Activated CD4-positive, alpha-beta T cell treated with anti-CD3 and anti-CD28 coated beads for 36 hours (primary cell): ENCODE data around the gene CREM. TPM values are rescaled to one million over a fixed set of nuclear protein-coding genes. Genes with fewer than 3 reads are reported as not detected.

Experiments used
- ATAC-seq: fragments of 200-7000 bp; cut with Tn5 transposase; one replicate; pipeline ENCODE4 v1.10.0; 2021; ENCODE audit warnings: mild to moderate bottlenecking, moderate library complexity
- CTCF ChIA-PET: fragments of 350-600 bp; sonication (Branson Sonifier 250); formaldehyde crosslinking; loops from one replicate; lab custom pipeline; 2021; ENCODE audit warnings: antibody characterized with exemption; lab: Charles Lee
- POLR2A ChIA-PET: fragments of 350-600 bp; sonication (Branson Sonifier 250); formaldehyde crosslinking; loops from one replicate; lab custom pipeline; 2021; ENCODE audit warnings: antibody characterized with exemption, inconsistent platforms; lab: Charles Lee
- DNase-seq: peaks from one replicate; pipeline ENCODE4 v3.0.0-alpha.2; 2020
- H3K27ac Mint-ChIP-seq: one replicate; pipeline ENCODE4 v1.8.0; 2021; ENCODE audit warnings: mixed read lengths
- H3K27me3 Mint-ChIP-seq: one replicate; pipeline ENCODE4 v1.8.0; 2021; ENCODE audit warnings: mixed read lengths
- H3K36me3 Mint-ChIP-seq: one replicate; pipeline ENCODE4 v1.8.0; 2021; ENCODE audit warnings: low read depth, mixed read lengths
- H3K4me1 Mint-ChIP-seq: one replicate; pipeline ENCODE4 v1.8.0; 2021; ENCODE audit warnings: mixed read lengths
- H3K4me3 Mint-ChIP-seq: one replicate; pipeline ENCODE4 v1.8.0; 2021; ENCODE audit warnings: mild to moderate bottlenecking, moderate library complexity, mixed read lengths
- H3K9me3 Mint-ChIP-seq: one replicate; pipeline ENCODE4 v1.8.0; 2021; ENCODE audit warnings: low read depth, mixed read lengths
- intact Hi-C, 2 experiments: fragments of 100-400 bp; cut with DNase I in 1 of 2; cut with micrococcal nuclease in 1 of 2; formaldehyde crosslinking; loops; one replicate each; pipeline versions ENCODE4 v1.14.2 to v1.15.1; 2022 to 2024; cut with DNase I, micrococcal nuclease
- total RNA-seq, 2 experiments: library from RNA; stranded (reverse); gene quantifications; one replicate each; pipeline ENCODE4 v1.2.3, GENCODE V29; 2021

CREM gene
- total RNA-seq, 2 experiments from 2014 or later, result 106 to 126 TPM

- H3K36me3 Mint-ChIP-seq, result no peaks in the 10 kb centered on the region
- H3K9me3 Mint-ChIP-seq, result no peaks in the 10 kb centered on the region
- H3K4me3 Mint-ChIP-seq, result no peak overlapping the region
- H3K4me1 Mint-ChIP-seq, result no peaks in the 10 kb centered on the region
- CTCF ChIA-PET, result interaction anchor here (1.1 kb wide), 1 partner anchor 114 kb away, joined by 3 read pairs; no protein-coding TSS in a partner anchor
- H3K27ac Mint-ChIP-seq, result no peak overlapping the region
- no peak for ATAC-seq
- POLR2A ChIA-PET, result no interaction called here
- H3K27me3 Mint-ChIP-seq, result no peaks in the 10 kb centered on the region
- intact Hi-C loops, result no loop called here
- DNase-seq, result no peak
Measured at GRCh38 chr10:35234073-35234472, 107.4 kb downstream of the CREM start.

GRCh38 chr10:35236739-35237138, 110.1 kb downstream of the CREM start:
- H3K27me3 Mint-ChIP-seq, result no peaks in the 10 kb centered on the region
- no peaks in the 10 kb centered on the region for H3K4me1 Mint-ChIP-seq
- H3K36me3 Mint-ChIP-seq, result no peaks in the 10 kb centered on the region
- no peak overlapping the region for H3K27ac Mint-ChIP-seq
- intact Hi-C loops, result no loop called here
- no peak for DNase-seq
- H3K9me3 Mint-ChIP-seq, result no peaks in the 10 kb centered on the region
- H3K4me3 Mint-ChIP-seq, result no peak overlapping the region
- no peak for ATAC-seq
- CTCF ChIA-PET, result interaction anchor here (1.8 kb wide), 1 partner anchor 326 kb away, joined by 4 read pairs; no protein-coding TSS in a partner anchor
- POLR2A ChIA-PET, result no interaction called here

GRCh38 chr10:35237766-35238512, 111.3 kb downstream of the CREM start:
- ChIA-PET POLR2A (no interaction called here), CTCF (interaction anchor here (0.7 to 2.3 kb wide), 4 partner anchors 8 to 326 kb away, joined by 3 to 8 read pairs (median 4); no protein-coding TSS in a partner anchor)
- Mint-ChIP-seq H3K27ac (no peak overlapping the region), H3K9me3 (no peaks in the 10 kb centered on the region), H3K27me3 (no peaks in the 10 kb centered on the region), H3K4me1 (no peaks in the 10 kb centered on the region), H3K4me3 (no peak overlapping the region), H3K36me3 (no peaks in the 10 kb centered on the region)
- intact Hi-C loops, result no loop called here
- ATAC-seq, result no peak
- no peak for DNase-seq

- intact Hi-C loops, result loop anchor here in 1 of 2 experiments (10.0 kb wide), 1 partner anchor 350 kb away; no protein-coding TSS in a partner anchor
Measured at GRCh38 chr10:35244549-35244948, 117.9 kb downstream of the CREM start.

GRCh38 chr10:35246770-35247343, 120.2 kb downstream of the CREM start:
- POLR2A ChIA-PET, result no interaction called here

More at GRCh38 chr10:35244549-35244948, 117.9 kb downstream of the CREM start:
- no peak for DNase-seq
- H3K36me3 Mint-ChIP-seq, result no peaks in the 10 kb centered on the region
- H3K4me1 Mint-ChIP-seq, result no peaks in the 10 kb centered on the region
- no peak for ATAC-seq
- H3K27me3 Mint-ChIP-seq, result no peaks in the 10 kb centered on the region
- peaks cover 3% of the 10 kb centered on the region for H3K9me3 Mint-ChIP-seq
- CTCF ChIA-PET, result interaction anchor here (1.0 kb wide), 1 partner anchor 393 kb away, joined by 3 read pairs; no protein-coding TSS in a partner anchor
- POLR2A ChIA-PET, result no interaction called here
- no peak overlapping the region for H3K27ac Mint-ChIP-seq
- no peak overlapping the region for H3K4me3 Mint-ChIP-seq

GRCh38 chr10:35251373-35252100, 124.9 kb downstream of the CREM start:
- no peak overlapping the region for H3K27ac Mint-ChIP-seq
- ChIA-PET POLR2A (no interaction called here), CTCF (interaction anchor here (0.6 to 1.5 kb wide), 2 partner anchors 15 to 132 kb away, joined by 3 to 4 read pairs; no protein-coding TSS in a partner anchor)
- no peaks in the 10 kb centered on the region for H3K4me1 Mint-ChIP-seq
- no peak for ATAC-seq
- intact Hi-C loops, result no loop called here
- H3K36me3 Mint-ChIP-seq, result no peaks in the 10 kb centered on the region
- H3K4me3 Mint-ChIP-seq, result no peak overlapping the region
- H3K27me3 Mint-ChIP-seq, result peaks cover 2% of the 10 kb centered on the region
- no peak for DNase-seq
- peaks cover 1% of the 10 kb centered on the region for H3K9me3 Mint-ChIP-seq

More at GRCh38 chr10:35246770-35247343, 120.2 kb downstream of the CREM start:
- CTCF ChIA-PET, result interaction anchor here (0.7 kb wide), 1 partner anchor 51 kb away, joined by 3 read pairs; no protein-coding TSS in a partner anchor
- ATAC-seq, result no peak
- Mint-ChIP-seq H3K27ac (no peak overlapping the region), H3K27me3 (no peaks in the 10 kb centered on the region), H3K4me1 (no peaks in the 10 kb centered on the region), H3K36me3 (no peaks in the 10 kb centered on the region), H3K4me3 (no peak overlapping the region), H3K9me3 (peaks cover 3% of the 10 kb centered on the region)
- no peak for DNase-seq
- intact Hi-C loops, result loop anchor here in 1 of 2 experiments (10.0 kb wide), 1 partner anchor 348 kb away; no protein-coding TSS in a partner anchor

GRCh38 chr10:35257057-35257983, 130.7 kb downstream of the CREM start:
- intact Hi-C loops, result no loop called here
- DNase-seq (no peak), ATAC-seq (no peak)
- peaks cover 3% of the 10 kb centered on the region for H3K4me1 Mint-ChIP-seq
- H3K27ac Mint-ChIP-seq, result no peak overlapping the region
- peaks cover 10% of the 10 kb centered on the region for H3K27me3 Mint-ChIP-seq
- ChIA-PET CTCF (no interaction called here), POLR2A (no interaction called here)
- peaks cover 14% of the 10 kb centered on the region for H3K9me3 Mint-ChIP-seq
- no peaks in the 10 kb centered on the region for H3K36me3 Mint-ChIP-seq
- H3K4me3 Mint-ChIP-seq, result no peak overlapping the region

- H3K4me3 Mint-ChIP-seq, result no peak overlapping the region
- POLR2A ChIA-PET, result interaction anchor here (0.7 kb wide), 1 partner anchor 1862 kb away, joined by 3 read pairs; no protein-coding TSS in a partner anchor
- H3K36me3 Mint-ChIP-seq, result no peaks in the 10 kb centered on the region
- H3K27ac Mint-ChIP-seq, result no peak overlapping the region
- H3K27me3 Mint-ChIP-seq, result peaks cover 10% of the 10 kb centered on the region
- CTCF ChIA-PET, result no interaction called here
- peaks cover 3% of the 10 kb centered on the region for H3K4me1 Mint-ChIP-seq
- peak; percentile 23 for DNase-seq
- intact Hi-C loops, result loop anchor here in 1 of 2 experiments (5.0 kb wide), 1 partner anchor 192 kb away; no protein-coding TSS in a partner anchor
- peaks cover 14% of the 10 kb centered on the region for H3K9me3 Mint-ChIP-seq
- peak; percentile 94 for ATAC-seq
Measured at GRCh38 chr10:35259769-35260397, 133.2 kb downstream of the CREM start.

- POLR2A ChIA-PET, result interaction anchor here (0.6 kb wide), 1 partner anchor 50 kb away, joined by 3 read pairs; no protein-coding TSS in a partner anchor
Measured at GRCh38 chr10:35262436-35262835, 135.8 kb downstream of the CREM start.

More at GRCh38 chr10:35262436-35262835, 135.8 kb downstream of the CREM start:
- ATAC-seq (no peak), DNase-seq (no peak)
- peaks cover 8% of the 10 kb centered on the region for H3K9me3 Mint-ChIP-seq
- H3K27ac Mint-ChIP-seq, result no peak overlapping the region
- no peaks in the 10 kb centered on the region for H3K36me3 Mint-ChIP-seq
- CTCF ChIA-PET, result no interaction called here
- H3K4me1 Mint-ChIP-seq, result peaks cover 3% of the 10 kb centered on the region
- peaks cover 5% of the 10 kb centered on the region for H3K27me3 Mint-ChIP-seq
- intact Hi-C loops, result loop anchor here in 1 of 2 experiments (5.0 kb wide), 1 partner anchor 190 kb away; no protein-coding TSS in a partner anchor
- H3K4me3 Mint-ChIP-seq, result no peak overlapping the region
